CD4-positive, alpha-beta T cell treated with Interleukin-12 subunit alpha and Interleukin-12 subunit beta, for 1 hour (primary cell): ENCODE data around the gene IGSF9B.
"Not testable (repeated sequence)": the region's sequence is repeated elsewhere in the genome, so short reads cannot be mapped to it uniquely, and the experiment has no call there.

Experiments used
- DNase-seq: peaks from one replicate; pipeline ENCODE4 v3.0.0-alpha.2; 2020

Gene IGSF9B, protein sequence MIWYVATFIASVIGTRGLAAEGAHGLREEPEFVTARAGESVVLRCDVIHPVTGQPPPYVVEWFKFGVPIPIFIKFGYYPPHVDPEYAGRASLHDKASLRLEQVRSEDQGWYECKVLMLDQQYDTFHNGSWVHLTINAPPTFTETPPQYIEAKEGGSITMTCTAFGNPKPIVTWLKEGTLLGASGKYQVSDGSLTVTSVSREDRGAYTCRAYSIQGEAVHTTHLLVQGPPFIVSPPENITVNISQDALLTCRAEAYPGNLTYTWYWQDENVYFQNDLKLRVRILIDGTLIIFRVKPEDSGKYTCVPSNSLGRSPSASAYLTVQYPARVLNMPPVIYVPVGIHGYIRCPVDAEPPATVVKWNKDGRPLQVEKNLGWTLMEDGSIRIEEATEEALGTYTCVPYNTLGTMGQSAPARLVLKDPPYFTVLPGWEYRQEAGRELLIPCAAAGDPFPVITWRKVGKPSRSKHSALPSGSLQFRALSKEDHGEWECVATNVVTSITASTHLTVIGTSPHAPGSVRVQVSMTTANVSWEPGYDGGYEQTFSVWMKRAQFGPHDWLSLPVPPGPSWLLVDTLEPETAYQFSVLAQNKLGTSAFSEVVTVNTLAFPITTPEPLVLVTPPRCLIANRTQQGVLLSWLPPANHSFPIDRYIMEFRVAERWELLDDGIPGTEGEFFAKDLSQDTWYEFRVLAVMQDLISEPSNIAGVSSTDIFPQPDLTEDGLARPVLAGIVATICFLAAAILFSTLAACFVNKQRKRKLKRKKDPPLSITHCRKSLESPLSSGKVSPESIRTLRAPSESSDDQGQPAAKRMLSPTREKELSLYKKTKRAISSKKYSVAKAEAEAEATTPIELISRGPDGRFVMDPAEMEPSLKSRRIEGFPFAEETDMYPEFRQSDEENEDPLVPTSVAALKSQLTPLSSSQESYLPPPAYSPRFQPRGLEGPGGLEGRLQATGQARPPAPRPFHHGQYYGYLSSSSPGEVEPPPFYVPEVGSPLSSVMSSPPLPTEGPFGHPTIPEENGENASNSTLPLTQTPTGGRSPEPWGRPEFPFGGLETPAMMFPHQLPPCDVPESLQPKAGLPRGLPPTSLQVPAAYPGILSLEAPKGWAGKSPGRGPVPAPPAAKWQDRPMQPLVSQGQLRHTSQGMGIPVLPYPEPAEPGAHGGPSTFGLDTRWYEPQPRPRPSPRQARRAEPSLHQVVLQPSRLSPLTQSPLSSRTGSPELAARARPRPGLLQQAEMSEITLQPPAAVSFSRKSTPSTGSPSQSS (N-terminal part only)

GRCh38 chr11:133956650-133957633 is at the start of gene IGSF9B:
IGSF9B (minus strand) TSS chr11:133956968; CDS start chr11:133956754, 214 bp downstream.
- peak; percentile 93 for DNase-seq

- no peak for DNase-seq
Observed at GRCh38 chr11:134004496-134005172, 47.9 kb upstream of the IGSF9B start.

- no peak for DNase-seq
Observed at GRCh38 chr11:134003792-134004495, 47.2 kb upstream of the IGSF9B start.

GRCh38 chr11:134002819-134003218 is 46.1 kb upstream of the IGSF9B start:
- not testable (repeated sequence) for DNase-seq

GRCh38 chr11:134002338-134002737 is 45.6 kb upstream of the IGSF9B start:
- not testable (repeated sequence) for DNase-seq

DNA sequence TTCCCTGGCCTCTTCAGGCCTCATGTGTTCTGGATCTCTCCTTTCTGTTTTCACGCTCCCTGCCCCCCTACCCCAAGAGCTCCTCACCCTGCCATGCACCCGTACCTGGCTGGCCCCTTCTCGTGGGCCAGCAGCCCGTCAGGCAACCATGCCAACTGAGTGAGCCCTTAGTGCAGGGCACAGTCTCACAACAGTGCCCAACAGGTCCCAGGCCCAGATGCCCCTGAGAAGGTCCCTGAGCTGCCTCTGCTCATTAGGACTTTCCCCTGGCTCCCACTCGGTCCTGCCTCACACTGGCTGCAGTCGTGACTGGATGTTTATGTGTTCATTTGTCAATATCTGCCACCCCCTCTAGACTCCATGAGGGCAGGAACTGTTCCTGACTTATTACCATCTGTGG is 44.8 kb upstream of the IGSF9B start:
- no peak for DNase-seq

DNA sequence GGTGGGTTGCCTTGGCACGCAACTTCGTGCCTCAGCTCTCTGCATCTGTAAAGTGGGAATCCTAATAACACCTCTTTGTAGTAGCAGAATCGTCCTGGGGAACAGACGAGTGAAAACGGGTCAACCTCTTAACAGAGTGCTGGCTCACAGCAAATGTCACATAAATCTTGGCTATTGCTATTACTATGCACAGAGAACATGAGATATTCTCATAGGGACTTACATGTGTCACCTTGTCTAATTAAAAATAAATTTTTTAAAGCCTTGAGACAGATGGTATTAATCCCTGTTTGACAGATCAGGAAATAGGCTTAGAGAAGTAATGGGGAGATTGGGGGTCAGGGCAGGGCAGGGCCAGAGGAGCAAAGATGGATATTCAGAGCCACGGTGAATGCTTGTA is 44.3 kb upstream of the IGSF9B start:
- DNase-seq: no peak

GRCh38 chr11:133999355-133999754 is 42.6 kb upstream of the IGSF9B start:
- DNase-seq: no peak

GRCh38 chr11:133997554-133997953 is 40.8 kb upstream of the IGSF9B start:
- no peak for DNase-seq

- DNase-seq: no peak
Observed at GRCh38 chr11:133996671-133997070, 39.9 kb upstream of the IGSF9B start.

DNA sequence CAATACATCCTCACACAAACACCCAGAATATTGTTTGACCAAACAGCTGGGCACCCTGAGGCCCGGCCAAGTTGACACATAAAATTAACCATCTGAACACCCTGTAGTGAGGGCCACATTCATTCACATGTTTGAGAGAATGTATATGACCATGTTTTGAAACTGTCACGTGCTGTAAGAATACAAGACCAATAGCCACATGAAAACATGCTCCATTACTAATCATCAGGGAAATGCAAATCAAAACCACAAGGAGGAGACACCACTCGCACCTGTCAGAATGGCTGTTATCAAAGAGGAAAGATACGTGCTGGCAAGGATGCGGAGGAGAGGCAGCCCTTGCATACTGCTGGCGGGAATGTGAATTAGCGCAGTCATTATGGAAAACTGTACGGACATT is 38.3 kb upstream of the IGSF9B start:
- no peak for DNase-seq

- no peak for DNase-seq
Observed at GRCh38 chr11:133993921-133994320, 37.2 kb upstream of the IGSF9B start.

DNA sequence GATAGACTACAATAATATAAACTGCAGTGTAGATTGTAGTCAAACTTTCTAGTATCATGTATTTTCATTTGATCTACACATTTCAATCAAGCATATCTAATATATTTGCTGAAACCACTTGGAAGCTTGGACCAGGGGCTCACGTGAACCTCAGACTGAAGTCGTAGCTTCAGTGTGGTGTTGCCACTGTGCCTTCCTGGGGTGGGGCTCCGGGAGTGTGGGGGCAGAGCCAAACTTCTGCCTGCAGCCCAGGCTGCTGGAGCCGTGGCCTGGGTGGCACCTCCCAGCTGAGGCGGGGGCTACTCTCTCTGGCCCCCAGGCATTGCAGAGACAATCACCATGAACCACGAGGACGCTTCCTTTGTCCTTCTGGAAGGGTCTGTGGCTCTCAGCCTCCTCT is 36.3 kb upstream of the IGSF9B start:
- DNase-seq: no peak

- no peak for DNase-seq
Observed at GRCh38 chr11:133992121-133992520, 35.4 kb upstream of the IGSF9B start.

GRCh38 chr11:133991101-133991500 is 34.3 kb upstream of the IGSF9B start:
- no peak for DNase-seq

GRCh38 chr11:133990501-133990900 is 33.7 kb upstream of the IGSF9B start:
- no peak for DNase-seq

DNA sequence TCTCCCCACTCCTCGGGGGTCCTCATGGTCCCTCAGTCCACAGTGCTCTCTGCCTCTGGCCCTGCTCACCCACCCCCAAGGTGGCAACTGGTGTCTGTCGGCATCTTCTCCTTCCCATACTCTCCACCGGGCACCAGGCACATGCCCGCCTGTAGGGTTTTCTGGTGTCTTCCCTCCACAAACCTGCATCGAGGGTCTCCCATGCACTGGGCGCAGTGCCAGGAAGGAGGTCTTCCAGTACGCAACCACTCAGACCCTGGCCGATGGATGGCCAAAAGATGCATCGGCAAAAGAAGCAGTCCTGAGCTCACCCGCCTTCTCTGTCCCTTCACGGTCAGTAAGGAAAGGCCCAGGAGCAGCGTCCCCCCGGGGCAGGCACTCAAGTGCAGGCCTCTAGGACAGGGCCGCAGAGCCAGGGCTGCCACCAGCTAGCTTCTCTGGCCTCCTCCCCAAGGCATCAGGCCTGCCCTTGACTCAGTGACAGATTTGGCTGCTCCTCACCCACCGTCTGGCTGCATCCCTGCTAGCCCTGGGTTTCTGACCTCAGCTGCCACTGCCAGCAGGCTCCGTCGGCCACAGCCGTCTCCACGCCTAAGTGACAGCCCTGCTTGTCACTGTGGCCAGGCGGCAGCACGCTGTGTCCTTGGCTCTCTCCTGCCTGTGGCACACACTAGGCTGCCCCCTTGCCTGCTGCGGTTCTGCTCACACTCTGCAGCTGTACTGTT is 32.1 kb upstream of the IGSF9B start:
- DNase-seq: no peak

- DNase-seq: no peak
Observed at GRCh38 chr11:133987171-133987570, 30.4 kb upstream of the IGSF9B start.

GRCh38 chr11:133985981-133986944 is 29.5 kb upstream of the IGSF9B start:
- no peak for DNase-seq
